Loucy (cell line): ENCODE data around the gene INS.

Experiments used
- H2AFZ ChIP-seq: fragments of 200-600 bp; sonication (generic); 2 replicates; pipeline ENCODE4 v1.6.0; 2016; ENCODE audit warnings: antibody characterized with exemption, mild to moderate bottlenecking, low read length, moderate library complexity
- H3F3A ChIP-seq: fragments of 200-600 bp; 2 replicates; pipeline ENCODE4 v1.6.0; 2016; ENCODE audit warnings: antibody characterized with exemption, low read depth, mild to moderate bottlenecking
- H3K27me3 ChIP-seq: fragments of 200-600 bp; sonication (generic); 2 replicates; pipeline ENCODE4 v1.6.1; 2014; ENCODE audit warnings: low read length, mild to moderate bottlenecking; ENCODE audit not compliant: insufficient read depth, poor library complexity, severe bottlenecking
- H3K36me3 ChIP-seq: fragments of 200-600 bp; sonication (generic); 2 replicates; pipeline ENCODE4 v1.6.1; 2016; ENCODE audit warnings: low read length; ENCODE audit not compliant: insufficient read depth
- H3K4me1 ChIP-seq: fragments of 200-600 bp; sonication (generic); 2 replicates; pipeline ENCODE4 v1.5.1; 2014; ENCODE audit warnings: low read length, mild to moderate bottlenecking; ENCODE audit not compliant: insufficient read depth, poor library complexity, severe bottlenecking
- H3K4me2 ChIP-seq: fragments of 200-600 bp; sonication (generic); 2 replicates; pipeline ENCODE4 v1.6.0; 2014; ENCODE audit warnings: antibody characterized with exemption, low read length, low read depth, mild to moderate bottlenecking; ENCODE audit not compliant: poor library complexity, severe bottlenecking
- H3K4me3 ChIP-seq: fragments of 200-600 bp; sonication (generic); 2 replicates; pipeline ENCODE4 v1.5.1; 2014; ENCODE audit warnings: low read length, mild to moderate bottlenecking, mixed read lengths; ENCODE audit not compliant: poor library complexity, severe bottlenecking
- H3K79me2 ChIP-seq: fragments of 200-600 bp; sonication (generic); 2 replicates; pipeline ENCODE4 v1.6.1; 2014; ENCODE audit warnings: low read length; ENCODE audit not compliant: insufficient read depth
- H3K9ac ChIP-seq: fragments of 200-600 bp; sonication (generic); 2 replicates; pipeline ENCODE4 v1.6.0; 2014; ENCODE audit warnings: mild to moderate bottlenecking, low read depth, low read length, moderate library complexity; ENCODE audit not compliant: poor library complexity, severe bottlenecking
- H3K9me2 ChIP-seq: fragments of 200-600 bp; sonication (generic); replicated peaks from 2 replicates; pipeline ENCODE4 v1.6.1; 2016; ENCODE audit warnings: low read depth, low read length, mixed read lengths
- H3K9me3 ChIP-seq: fragments of 200-600 bp; sonication (generic); 2 replicates; pipeline ENCODE4 v1.6.1; 2014; ENCODE audit warnings: mild to moderate bottlenecking, antibody characterized with exemption, low read length, low read depth; ENCODE audit not compliant: insufficient read depth
- H4K20me1 ChIP-seq: fragments of 200-600 bp; sonication (generic); 2 replicates; pipeline ENCODE4 v1.6.0; 2014; ENCODE audit warnings: antibody characterized with exemption, low read length, mild to moderate bottlenecking; ENCODE audit not compliant: insufficient read depth, poor library complexity, severe bottlenecking
- CTCF ChIP-seq: fragments of 200-600 bp; sonication (generic); conservative IDR thresholded peaks from 2 replicates; pipeline ENCODE4 v1.5.1; 2014; ENCODE audit warnings: mild to moderate bottlenecking, antibody characterized with exemption, low read length
- EZH2phosphoT487 ChIP-seq: fragments of 200-600 bp; IDR thresholded peaks from 2 replicates; pipeline ENCODE4 v1.6.1; 2018; ENCODE audit warnings: antibody characterized with exemption, mild to moderate bottlenecking, moderate library complexity, borderline replicate concordance

The INS gene

DNA sequence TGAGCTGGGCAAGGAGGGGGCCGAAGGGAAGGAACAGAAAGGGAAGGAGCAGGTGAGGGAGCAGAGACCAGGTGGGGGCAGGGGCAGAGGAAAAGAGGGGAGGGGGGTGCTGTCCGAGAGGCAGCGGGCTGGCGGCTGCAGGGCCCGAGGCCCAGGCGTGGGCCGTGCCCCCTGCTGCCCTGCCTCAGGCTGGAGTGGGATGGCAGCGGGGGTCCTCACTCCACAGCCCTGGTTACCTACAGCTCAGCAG is 24.1 kb downstream of the INS start:
- Histone ChIP-seq H3K9ac (no peak overlapping the region), H3K9me3 (no peaks in the 10 kb centered on the region), H3K27me3 (no peaks in the 10 kb centered on the region), H3K4me1 (no peaks in the 10 kb centered on the region), H3K4me3 (no peak overlapping the region), H3K79me2 (no peaks in the 10 kb centered on the region), H3K4me2 (no peak overlapping the region), H3F3A (no peaks in the 10 kb centered on the region), H4K20me1 (no peaks in the 10 kb centered on the region), H2AFZ (no peak overlapping the region), H3K9me2 (no peaks in the 10 kb centered on the region), H3K36me3 (no peaks in the 10 kb centered on the region)
- TF ChIP-seq CTCF (no peak), EZH2phosphoT487 (no peak)

DNA sequence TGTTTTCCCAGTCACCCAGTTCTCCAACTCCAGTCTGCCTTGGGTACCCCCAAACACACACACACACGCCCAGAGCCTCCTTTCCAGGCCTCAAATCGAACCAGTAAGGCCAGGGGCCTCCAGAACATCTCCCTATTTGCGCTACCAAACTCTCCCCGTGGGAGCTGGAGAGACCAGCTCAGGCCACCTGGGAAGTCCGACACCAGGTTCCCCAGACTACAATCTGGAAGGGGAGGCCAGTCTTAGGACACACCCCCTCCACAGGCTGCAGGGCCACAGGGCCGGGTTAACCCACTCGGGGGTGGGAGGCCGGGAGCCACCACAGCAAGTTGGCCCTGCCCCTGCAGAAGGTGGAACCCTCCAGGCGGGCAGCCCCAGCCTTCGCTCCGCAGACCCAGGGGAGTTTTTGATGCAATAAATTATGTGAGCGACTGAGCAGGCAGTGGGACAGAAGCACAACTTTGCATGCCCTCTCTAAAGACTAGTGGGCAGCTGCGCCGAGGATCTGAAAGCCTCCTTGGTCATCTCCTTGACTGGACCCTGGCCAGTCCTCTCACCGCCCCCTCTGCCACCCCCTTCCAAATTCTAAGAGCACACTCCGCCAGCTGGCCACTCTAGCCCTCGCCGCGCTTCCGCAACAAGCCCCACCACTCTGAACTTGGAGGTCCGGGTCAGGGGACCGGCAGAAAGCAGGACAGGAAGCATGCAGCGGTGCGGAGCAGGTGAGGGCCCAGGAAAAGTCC is 24.6 kb downstream of the INS start:
- H3K27me3 ChIP-seq, result no peaks in the 10 kb centered on the region
- H3F3A ChIP-seq, result no peaks in the 10 kb centered on the region
- no peaks in the 10 kb centered on the region for H3K36me3 ChIP-seq
- TF ChIP-seq EZH2phosphoT487 (no peak), CTCF (no peak)
- no peak overlapping the region for H3K4me2 ChIP-seq
- H4K20me1 ChIP-seq, result no peaks in the 10 kb centered on the region
- H3K9ac ChIP-seq, result no peak overlapping the region
- no peaks in the 10 kb centered on the region for H3K9me2 ChIP-seq
- H3K79me2 ChIP-seq, result no peaks in the 10 kb centered on the region
- H3K4me3 ChIP-seq, result no peak overlapping the region
- H3K4me1 ChIP-seq, result no peaks in the 10 kb centered on the region
- no peaks in the 10 kb centered on the region for H3K9me3 ChIP-seq
- H2AFZ ChIP-seq, result no peak overlapping the region

- Histone ChIP-seq H4K20me1 (no peaks in the 10 kb centered on the region), H3K4me2 (no peak overlapping the region), H3K4me3 (no peak overlapping the region), H3K9ac (no peak overlapping the region), H3K27me3 (no peaks in the 10 kb centered on the region), H3K4me1 (no peaks in the 10 kb centered on the region), H3K36me3 (no peaks in the 10 kb centered on the region), H3K9me3 (no peaks in the 10 kb centered on the region), H3K79me2 (no peaks in the 10 kb centered on the region), H2AFZ (no peak overlapping the region), H3F3A (no peaks in the 10 kb centered on the region), H3K9me2 (no peaks in the 10 kb centered on the region)
- no peak for TF ChIP-seq EZH2phosphoT487
- TF ChIP-seq CTCF, result no peak
These were observed 25.3 kb downstream of the INS start for GRCh38 chr11:2135648-2136201.
